ENCODE data around the gene SORCS2.

SORCS2 gene

DNA sequence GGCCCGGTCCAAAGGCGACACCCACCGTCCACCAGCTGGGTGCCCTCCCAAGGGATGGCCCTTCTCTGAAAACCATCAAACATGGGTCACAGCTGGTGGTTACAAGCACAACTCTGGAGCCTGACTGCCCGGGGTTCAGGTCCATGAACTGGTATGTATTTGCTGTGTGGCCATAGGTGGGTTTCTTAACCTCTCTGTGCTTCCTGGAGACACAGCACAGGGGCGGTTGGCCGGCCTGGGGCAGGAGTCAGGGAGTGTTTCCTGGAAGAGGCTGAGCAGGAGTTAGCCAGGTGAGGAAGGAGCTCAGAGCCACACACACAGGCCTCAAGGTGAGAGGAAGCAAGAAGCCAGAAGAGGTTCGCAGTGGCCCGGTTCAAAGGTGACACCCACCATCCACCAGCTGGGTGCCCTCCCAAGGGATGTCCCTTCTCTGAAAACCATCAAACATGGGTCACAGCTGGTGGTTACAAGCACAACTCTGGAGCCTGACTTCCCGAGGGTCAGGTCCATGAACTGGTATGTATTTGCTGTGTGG is 486.0 kb downstream of the SORCS2 start:
- no peak for DNase-seq

DNA sequence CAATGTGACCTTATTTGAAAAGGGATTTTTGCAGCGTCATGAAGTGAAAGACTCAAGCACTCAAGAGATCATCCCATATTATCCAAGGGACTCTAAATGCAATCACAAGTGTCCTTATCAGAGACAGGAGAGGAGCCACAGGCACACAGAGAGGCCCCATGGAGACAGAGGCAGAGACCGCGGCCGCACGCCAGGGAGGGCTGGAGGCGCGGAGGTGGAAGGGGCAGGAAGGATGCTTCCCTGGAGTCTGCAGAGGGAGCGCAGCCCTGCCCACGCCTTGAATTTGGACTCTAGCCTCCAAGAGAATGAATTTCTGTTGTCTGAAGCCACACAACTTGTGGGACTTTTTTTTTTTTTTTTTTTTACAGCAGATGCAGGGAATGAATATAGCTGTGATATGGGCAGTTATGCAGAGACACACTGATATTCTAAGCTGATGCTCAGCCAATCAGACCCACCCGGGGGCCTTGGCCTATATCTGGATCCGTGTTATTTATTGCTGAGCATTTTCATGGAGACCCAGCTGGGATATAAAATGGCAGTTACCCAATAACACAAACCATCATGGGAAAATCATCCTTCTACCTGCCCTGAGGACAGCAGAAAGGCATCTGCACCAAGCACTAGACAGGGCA is 487.2 kb downstream of the SORCS2 start:
- no peak for DNase-seq

DNA sequence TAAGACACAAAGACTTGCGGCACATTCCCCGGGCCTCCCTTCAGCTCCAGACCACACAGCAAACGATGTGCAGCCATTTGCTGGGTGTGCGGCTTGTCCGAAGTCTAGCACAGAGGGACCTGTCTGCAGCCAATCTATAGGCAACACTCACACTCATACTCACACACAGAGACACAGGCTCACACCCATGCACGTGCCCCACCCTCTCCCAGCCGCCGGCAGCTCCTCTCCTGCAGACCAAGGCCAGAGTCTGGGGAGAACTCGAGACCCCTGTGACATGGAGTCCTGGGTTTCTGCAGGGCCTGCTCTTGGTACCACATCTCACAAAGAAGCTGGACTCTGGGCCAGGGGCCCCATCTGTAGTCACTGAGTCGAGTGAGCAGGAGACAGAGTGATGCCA is 487.8 kb downstream of the SORCS2 start:
- no peak for DNase-seq

DNA sequence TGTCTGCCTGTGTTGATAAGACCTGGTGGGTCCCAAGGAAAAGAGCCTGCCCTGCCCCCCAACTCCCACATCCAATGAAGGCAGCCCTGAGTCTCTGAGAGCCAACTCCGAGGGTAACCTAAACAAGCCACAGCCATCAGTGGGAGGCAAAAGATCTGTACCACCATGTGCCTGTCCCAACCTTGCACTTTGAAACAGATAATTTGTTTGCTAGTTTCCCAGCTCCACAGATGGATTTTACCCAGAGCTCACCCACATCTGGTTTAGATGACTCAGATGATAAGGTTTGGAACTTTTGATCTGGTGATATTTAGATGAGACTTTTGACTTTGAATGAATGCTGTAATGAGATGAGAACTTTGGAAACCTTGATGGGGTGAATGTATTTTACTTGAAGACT is 488.4 kb downstream of the SORCS2 start:
- DNase-seq: no peak

DNA sequence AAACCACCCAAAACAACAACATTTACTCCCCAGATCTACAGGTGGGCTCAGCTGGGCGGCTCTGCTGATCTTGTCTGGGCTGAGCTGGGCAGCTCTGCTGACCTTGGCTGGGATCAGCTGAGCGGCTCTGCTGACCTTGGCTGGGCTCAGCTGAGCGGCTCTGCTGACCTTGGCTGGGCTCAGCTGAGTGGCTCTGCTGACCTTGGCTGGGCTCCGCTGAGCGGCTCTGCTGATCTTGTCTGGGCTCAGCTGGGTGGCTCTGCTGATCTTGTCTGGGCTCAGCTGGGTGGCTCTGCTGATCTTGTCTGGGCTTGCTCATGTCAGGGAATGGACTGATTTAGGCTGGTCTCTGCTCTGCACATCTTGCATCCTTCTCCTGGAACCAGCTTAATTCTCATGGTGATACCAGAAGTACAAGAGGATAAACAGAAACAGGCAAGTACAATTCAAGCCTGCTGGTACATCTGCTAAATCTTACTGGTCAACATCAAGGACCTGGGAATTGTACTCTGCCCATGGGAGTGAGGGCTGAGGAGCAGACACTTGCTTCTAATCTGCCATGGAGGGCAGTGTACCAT is 490.9 kb downstream of the SORCS2 start:
- no peak for DNase-seq

DNA sequence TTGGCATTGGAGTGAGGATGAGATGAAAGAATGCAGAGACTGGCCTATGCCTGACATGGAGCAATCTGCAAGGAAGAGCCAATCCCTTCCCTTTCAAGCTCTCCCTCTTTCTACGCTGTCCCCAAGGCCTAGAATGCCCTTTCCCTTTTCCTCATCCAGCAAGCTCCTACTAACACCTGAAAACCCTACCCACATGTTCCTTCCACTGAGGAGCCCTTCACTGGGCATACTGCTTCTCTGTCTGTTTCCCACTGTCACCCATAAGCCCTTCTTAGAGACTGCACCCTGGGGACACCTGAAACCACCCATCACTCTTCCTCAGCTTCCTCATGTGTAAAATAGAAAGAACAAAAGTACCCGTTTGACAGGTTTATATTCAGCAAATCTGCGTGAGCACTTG is 492.0 kb downstream of the SORCS2 start:
- no peak for DNase-seq

DNA sequence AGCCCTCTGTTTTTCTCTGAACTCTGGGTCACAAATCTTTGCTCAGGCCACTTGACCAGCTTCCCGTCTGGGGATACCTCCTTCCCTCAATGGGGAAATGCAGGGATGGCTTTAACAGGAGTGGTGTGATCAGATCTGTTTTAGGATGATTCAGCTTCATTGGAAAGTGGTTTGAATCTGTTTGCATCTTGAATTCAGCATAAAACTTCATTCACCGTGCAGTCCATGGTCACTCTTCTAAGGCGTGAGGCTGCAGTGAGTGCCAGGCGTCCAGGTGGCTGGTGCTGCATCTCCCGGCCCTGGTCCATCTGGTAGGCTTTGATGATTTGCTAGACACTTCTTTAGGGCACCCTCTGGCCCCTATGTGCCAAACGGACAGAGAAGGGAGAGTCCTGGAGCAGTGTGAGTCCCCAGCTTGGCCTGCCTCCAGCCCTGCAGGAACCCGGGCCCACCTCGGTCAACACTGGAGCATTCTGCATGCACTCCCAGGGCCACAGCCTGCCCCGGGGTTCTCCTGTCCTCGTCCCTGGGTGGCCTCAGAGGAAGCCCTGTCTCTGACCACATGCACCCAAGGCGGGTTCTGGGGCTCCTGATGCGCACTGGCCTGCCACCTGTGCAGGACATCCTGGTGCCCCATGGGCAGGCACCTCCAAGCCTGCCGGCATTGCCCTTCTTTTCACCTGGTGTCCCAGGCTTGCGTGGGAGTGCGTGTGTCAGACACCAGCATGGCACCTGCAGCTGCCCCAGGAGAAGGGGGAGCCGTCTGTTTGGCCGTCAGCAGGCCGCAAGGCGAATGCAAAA is 493.9 kb downstream of the SORCS2 start:
- no peak for DNase-seq

DNA sequence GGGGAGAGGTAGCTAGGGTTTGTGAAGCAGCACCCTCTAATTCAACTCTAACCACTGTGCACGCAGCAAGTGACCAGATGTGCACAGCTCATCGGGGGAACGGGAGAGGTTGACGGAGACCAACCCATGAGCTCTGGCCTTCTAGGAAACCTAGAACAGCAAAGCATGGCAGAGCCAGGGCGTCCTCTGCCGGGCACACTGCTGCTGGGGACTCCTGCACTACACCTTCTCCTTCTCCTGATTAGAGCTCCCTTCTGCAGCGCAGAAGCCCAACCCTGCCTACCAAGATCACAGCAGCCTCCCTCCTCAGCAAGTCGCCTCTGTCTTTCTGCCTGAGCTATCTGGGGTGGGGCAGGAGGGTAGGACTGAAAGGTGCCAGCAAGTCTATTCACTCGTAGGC is 494.7 kb downstream of the SORCS2 start:
- DNase-seq: no peak

DNA sequence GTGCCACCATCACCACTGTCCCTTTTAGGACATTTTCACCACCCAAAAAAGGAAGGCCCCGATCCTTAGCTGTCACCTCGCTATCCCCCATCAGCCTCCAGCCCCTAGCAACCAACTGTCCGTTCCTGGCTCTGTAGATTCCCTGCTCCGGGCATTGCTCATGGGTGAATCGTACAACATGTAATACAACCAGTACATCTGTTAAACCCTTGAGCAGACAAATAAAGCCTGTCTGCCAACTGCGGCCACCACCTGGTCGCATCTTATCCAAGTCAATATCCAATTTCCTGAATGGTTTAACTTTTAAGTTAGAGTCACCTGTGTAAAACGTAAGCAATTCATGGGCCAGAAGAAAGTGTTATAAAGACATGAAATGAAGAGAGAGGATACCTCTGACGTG is 495.5 kb downstream of the SORCS2 start:
- DNase-seq: no peak

DNA sequence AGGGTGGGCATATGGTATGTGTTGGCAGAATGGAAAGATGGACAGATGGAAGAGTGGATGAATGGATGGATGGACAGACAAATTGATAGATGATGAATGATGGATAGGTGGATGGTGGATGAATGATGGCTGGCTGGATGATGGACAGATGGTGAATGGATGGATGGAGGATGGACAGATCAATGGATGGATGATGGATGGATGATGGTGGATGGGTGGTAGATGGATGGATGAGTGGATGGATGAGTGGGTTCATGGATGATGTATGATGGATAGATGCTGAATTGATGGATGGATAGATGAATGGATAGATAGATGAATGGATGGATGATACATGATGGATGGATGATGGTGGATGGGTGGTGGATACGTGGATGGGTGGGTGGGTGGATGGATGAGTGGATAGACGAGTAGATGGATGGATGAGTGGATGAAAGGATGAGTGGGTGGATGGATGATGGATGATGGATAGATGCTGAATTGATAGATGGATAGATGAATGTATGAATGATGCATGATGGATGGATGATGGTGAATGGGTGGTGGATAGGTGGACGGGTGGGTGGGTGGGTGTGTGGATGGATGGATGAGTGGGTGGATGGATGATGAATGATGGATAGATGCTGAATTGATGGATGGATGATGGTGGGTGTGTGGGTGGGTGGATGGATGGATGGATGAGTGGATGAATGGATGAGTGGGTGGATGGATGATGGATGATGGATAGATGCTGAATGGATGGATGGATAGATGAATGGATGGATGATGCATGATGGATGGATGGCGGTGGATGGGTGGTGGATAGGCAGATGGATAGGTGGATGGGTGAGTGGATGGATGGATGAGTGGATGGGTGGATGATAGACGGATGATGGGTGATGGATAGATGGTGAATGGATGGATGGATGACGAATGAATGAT is 497.7 kb downstream of the SORCS2 start:
- no peak for DNase-seq

DNA sequence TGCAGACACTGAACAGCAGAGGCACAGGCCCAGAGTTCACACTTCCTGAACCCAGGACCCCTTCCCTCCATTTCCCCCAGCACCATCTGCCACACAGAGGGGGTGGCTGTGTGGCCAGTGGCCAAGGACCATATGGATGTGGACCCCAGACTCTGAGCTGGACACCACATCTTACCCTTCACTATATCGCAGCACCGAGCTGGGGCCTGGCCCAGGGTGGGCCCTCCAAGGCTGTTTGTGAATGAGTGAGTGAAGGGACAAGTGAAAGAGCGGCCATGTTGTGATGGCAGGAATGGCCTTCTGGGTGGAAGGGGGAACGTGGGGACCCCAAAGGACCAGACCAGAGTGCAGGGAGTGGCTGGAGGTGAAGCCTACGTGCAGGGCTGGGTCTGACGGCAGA is 498.7 kb downstream of the SORCS2 start:
- DNase-seq: no peak

DNA sequence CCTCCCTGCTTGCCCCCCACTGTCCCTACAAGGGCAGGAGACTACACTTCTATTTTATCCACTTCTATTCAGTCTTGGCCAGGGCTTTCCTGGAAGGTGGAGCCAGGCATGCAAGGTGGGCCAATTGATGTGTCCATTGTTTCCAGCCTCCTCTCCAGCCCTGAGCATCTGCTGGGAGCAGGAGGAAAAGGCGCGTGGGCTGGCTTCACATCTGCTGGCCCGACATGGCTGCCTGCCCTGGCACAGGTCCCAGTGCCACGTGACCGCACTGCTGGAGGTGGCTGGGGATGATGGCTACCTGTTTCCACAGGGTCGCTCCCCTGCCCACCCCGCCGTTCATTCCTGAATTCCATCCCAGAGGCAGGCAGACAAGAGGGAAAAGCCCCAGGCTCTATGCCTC is 499.6 kb downstream of the SORCS2 start:
- no peak for DNase-seq

DNA sequence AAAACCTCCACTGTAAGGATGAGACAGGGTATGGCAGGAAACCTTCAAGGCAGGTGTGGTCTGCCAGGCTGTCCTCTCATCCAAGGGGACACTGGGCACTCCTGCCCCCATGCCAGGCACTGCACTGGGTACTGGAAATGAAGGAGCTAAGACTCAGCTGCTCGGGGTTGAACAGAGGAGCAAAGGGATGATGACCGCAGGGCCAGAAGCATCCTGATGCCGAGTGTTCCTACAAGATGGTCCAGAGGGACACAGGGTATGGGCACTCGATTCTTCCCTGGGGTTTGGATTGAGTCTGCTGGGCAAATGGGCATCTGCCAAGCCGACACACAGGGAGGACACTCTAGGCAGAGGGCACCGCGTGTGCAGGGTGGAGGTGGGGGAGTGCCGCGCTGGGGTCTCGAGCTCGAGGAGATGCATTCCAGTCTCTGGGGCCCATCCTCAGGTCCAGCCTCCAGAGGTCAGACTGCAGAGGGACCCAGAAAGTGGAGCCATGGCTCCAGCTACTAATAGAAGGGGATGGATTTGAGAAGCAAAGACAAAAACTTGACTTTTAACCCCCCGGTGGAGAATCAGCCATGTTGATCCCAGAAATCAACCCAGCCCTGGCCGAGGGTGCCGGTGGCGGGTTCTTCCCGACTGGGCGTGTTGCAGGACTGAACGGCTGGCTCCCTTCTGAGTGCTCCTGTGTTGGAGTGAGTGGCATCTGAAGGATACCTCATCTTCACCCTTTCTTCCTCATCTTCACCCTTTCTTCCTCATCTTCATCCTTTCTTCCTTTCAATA is 500.3 kb downstream of the SORCS2 start:
- DNase-seq: no peak

DNA sequence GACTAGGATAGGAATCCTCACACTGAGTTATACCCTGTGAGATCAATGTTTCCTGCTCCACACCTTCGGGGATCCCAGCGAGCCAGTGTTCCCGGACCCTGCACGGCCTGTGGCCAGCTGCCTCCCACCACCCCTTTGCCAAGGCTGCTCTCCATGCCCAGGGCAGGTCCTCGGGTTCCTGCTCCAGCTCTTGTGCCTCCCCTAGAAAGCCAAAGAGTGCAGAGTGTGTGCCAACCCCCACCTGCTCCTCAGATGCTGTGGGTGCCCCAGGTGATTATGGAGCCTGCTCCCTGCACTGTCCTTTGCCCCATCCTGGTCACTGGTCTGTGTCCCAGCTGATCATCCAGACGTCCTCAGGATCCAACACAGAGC is 500.9 kb downstream of the SORCS2 start:
- no peak for DNase-seq

DNA sequence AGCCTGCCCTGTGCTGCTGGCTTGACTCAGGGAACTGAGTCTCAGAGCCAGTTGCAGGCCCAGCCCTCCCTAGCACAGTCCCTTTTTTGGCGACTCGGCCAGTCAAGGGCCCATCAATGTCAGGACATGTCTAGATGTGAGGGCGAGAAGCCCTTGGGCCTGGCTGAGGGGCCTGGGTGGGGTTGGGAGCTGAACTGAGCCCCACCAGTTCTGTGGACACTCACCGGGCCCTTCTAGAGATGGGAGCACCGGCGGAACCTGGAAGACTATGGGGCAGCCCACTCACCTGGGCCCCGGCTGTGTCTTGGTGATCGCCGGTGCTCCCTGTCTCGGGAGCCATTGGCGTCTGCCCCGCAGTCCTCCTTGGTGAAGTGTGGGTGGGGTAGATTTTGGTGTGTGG is 501.4 kb downstream of the SORCS2 start:
- no peak for DNase-seq

DNA sequence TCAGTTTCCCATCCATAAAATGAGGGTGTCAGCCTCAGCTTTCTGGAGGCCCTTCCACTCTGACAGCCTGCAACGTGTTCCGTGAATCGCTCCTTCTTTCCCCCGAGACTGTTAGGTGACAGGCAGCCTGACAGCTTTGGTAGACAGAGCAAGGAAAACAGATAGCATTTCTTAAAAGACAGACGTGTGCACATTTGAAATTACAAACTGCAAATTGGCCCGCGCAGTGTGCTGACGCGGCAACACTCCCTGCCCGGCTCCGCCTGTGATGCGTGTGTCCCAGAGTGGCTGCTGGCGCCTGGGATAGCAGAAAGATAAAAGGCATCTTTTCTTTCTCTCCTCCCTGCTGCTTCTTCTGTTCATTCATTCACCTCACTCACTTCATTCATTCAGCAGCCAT is 502.0 kb downstream of the SORCS2 start:
- no peak for DNase-seq

DNA sequence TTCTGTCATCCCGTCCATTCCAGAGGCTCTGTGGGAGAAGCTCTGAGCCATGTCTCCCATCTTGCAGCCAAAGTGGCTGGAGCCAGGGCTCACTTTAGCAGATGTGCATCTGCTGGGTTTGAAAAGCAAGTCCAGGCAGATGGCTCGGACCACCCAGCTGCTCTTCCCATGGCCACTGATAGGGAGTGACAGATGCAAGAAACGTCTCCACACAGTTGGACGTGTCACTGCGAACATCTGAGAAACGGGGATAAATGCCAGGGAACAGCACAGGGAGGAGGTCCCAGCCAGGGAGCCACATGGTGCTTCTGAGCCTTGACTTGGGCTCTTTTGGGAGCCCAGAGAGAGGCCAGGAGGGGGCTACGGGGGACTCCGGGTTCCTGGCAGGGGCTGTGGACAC is 505.0 kb downstream of the SORCS2 start:
- no peak for DNase-seq

DNA sequence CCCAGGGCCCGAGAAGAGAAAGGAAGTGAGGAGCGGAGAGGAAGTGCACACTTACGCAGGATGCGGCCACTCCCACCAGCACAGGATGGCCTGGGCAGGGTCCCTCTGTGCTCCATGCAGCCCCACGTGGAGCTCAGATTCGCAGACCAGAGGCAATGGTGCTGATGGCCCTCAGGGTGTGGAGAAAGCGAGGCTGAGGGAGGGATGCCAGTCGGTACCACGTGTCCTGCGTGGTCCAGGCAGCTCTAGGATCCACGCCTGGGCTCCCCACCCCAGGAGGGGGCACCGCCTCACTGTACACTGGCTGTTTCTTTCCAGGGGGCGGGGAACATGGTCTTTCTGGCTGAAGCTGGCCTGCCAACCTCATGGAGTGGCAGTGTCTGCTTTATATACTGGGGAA is 505.5 kb downstream of the SORCS2 start:
- no peak for DNase-seq

DNA sequence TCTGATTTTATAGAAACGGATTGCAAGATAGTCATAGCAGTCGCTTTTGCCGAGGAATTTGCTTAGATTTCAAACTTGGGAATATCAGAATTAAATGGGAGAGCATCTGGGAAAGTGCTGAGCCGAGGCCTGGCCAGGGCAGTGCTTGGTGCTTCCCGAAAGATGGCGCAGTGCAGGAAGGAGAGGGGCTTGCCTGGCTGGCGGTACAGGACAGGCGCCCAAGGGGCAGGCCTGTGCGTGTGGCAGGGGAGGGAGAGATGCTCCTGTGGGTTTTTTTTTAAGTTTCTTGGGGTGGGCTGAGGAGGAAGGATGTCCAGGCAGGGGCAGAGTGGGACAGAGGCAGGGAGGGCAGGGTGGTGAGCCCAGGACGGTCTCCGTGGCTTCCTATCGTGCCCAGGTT is 506.2 kb downstream of the SORCS2 start:
- DNase-seq: peak; percentile 13

DNA sequence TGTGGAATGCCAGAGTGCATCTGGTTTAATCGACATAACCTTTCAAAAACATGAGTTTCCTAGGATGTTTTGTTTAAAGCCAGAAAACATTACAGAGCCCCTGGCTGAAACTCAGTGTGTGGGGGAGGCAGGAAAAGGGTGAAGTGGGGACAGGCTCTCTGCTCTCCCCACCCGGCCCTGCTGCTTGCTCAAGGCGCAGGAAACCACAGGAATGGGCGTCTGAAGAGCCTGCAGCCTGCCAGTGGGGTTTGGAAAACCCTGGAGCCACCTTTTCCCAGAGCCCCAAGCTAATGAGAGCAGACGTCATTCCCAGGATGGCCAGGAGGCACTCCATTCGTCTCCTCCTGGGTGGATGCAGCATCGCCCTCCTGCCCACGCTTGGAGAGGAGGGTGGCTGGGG is 506.7 kb downstream of the SORCS2 start:
- DNase-seq: peak; percentile 82

DNA sequence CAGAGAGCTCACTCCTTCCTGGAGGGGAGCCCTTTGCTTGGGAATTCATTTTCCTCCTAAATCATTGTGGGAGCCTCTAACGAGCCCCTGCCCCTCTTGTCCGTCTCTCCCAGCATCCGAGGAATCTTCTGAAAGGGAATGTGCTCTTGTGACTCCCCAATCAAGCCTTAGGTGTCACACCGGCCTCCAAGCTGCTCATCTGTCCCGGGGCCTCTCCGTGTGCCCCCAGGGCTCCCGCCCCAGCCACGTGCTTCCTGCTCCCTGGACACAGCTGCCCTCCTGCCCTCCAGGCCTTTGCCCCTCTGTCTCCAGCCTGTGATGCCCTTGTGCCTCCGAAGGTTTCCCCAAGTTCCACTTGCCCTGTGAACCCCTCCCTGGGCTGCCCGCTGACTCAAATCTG is 507.5 kb downstream of the SORCS2 start:
- no peak for DNase-seq

DNA sequence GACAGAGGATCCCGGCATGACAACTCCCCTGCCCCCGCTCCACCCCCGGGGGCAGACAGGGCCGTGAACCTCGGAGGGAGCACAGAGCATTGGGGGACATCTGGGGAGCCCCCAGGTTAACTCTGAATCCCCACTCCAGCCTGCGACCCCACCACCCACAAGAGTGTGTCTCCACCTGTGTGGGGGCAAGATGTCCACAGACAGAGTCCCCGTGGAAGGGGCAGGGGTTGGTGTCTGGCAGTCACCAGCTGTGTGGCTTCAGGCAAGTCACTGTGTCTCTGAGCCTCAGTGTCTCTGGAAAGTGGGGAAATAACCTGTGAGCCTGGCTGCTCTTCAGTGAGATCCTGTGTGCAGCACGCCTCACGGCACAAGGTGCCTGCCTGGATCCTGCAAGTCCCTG is 508.3 kb downstream of the SORCS2 start:
- no peak for DNase-seq
